GM23338 (cell line): Measurements from ENCODE around the gene LLGL2. TPM values are rescaled to one million over a fixed set of nuclear protein-coding genes. Genes with fewer than 3 reads are reported as not detected.

Experiments used
- ATAC-seq: fragments of 200-7000 bp; cut with Tn5 transposase; 3 replicates; pipeline ENCODE4 v1.9.1; 2020
- DNase-seq: peaks from one replicate; pipeline ENCODE4 v3.0.0-alpha.2; 2015; ENCODE audit warnings: low spot score
- H2AFZ ChIP-seq: fragments of 200-600 bp; sonication (generic); 2 replicates; pipeline ENCODE4 v1.8.0; 2016; ENCODE audit warnings: antibody characterized with exemption, mild to moderate bottlenecking, moderate library complexity
- H3F3A ChIP-seq: fragments of 200-600 bp; sonication (generic); replicated peaks from 2 replicates; pipeline ENCODE4 v1.8.0; 2017; ENCODE audit warnings: antibody characterized with exemption, mixed run types, low read depth
- H3K27ac ChIP-seq: fragments of 200-600 bp; sonication (generic); 2 replicates; pipeline ENCODE4 v1.6.1; 2016; ENCODE audit warnings: low read depth
- H3K27me3 ChIP-seq: fragments of 200-600 bp; sonication (generic); 2 replicates; pipeline ENCODE4 v1.8.0; 2016; ENCODE audit warnings: mild to moderate bottlenecking, mixed run types, moderate library complexity; ENCODE audit not compliant: insufficient read depth
- H3K36me3 ChIP-seq: fragments of 200-600 bp; sonication (generic); 2 replicates; pipeline ENCODE4 v1.8.0; 2016; ENCODE audit warnings: mild to moderate bottlenecking; ENCODE audit not compliant: insufficient read depth
- H3K4me1 ChIP-seq: fragments of 200-600 bp; sonication (generic); 2 replicates; pipeline ENCODE4 v1.8.0; 2016; ENCODE audit warnings: mild to moderate bottlenecking, moderate library complexity; ENCODE audit not compliant: insufficient read depth
- H3K4me2 ChIP-seq: fragments of 200-600 bp; sonication (generic); 2 replicates; pipeline ENCODE4 v1.7.1; 2017; ENCODE audit warnings: mixed run types
- H3K4me3 ChIP-seq: fragments of 200-600 bp; sonication (generic); 2 replicates; pipeline ENCODE4 v1.6.1; 2016; ENCODE audit warnings: mixed run types
- H3K79me2 ChIP-seq: fragments of 200-600 bp; sonication (generic); replicated peaks from 2 replicates; pipeline ENCODE4 v1.8.0; 2017; ENCODE audit warnings: mild to moderate bottlenecking; ENCODE audit not compliant: insufficient read depth
- H3K9me2 ChIP-seq: fragments of 200-600 bp; sonication (generic); 2 replicates; pipeline ENCODE4 v1.8.0; 2017; ENCODE audit not compliant: insufficient read depth
- H4K20me1 ChIP-seq: fragments of 200-600 bp; sonication (generic); replicated peaks from 2 replicates; pipeline ENCODE4 v1.8.0; 2017; ENCODE audit warnings: mild to moderate bottlenecking; ENCODE audit not compliant: insufficient read depth
- H3K27ac Mint-ChIP-seq: 2 replicates; pipeline ENCODE4 v1.8.0; 2020; ENCODE audit warnings: inconsistent platforms, mild to moderate bottlenecking, moderate library complexity, mixed read lengths
- H3K27me3 Mint-ChIP-seq: 3 replicates; pipeline ENCODE4 v1.8.0; 2022; ENCODE audit warnings: low read depth, mild to moderate bottlenecking, moderate library complexity, mixed read lengths, inconsistent platforms; ENCODE audit not compliant: insufficient read depth, poor library complexity
- H3K36me3 Mint-ChIP-seq: 3 replicates; pipeline ENCODE4 v1.8.0; 2021; ENCODE audit warnings: low read depth, mild to moderate bottlenecking, inconsistent platforms, moderate library complexity, mixed read lengths
- H3K4me1 Mint-ChIP-seq: 3 replicates; pipeline ENCODE4 v1.8.0; 2020; ENCODE audit warnings: mild to moderate bottlenecking, inconsistent platforms, mixed read lengths
- H3K4me3 Mint-ChIP-seq: 3 replicates; pipeline ENCODE4 v1.8.0; 2021; ENCODE audit warnings: moderate library complexity, mild to moderate bottlenecking, inconsistent platforms, mixed read lengths
- H3K9me3 Mint-ChIP-seq: 3 replicates; pipeline ENCODE4 v1.8.0; 2020; ENCODE audit warnings: moderate library complexity, mild to moderate bottlenecking, inconsistent platforms, mixed read lengths
- CREB1 ChIP-seq: fragments of 250-450 bp; sonication (Bioruptor Pico); IDR thresholded peaks from 2 replicates; pipeline ENCODE4 v1.5.0; 2020; ENCODE audit warnings: low read depth, mild to moderate bottlenecking, moderate library complexity
- CTCF ChIP-seq, 2 experiments: fragments of 200-600 bp in 1 of 2; sonication (generic) in 1 of 2; conservative IDR thresholded peaks; 2 replicates each; pipeline versions ENCODE4 v1.5.1 to v1.6.1; 2016 to 2017; ENCODE audit warnings: antibody characterized with exemption in 2 of 2, low read depth in 2 of 2, mild to moderate bottlenecking in 2 of 2, moderate library complexity in 1 of 2
- ETS1 ChIP-seq: IDR thresholded peaks from 2 replicates; pipeline ENCODE4 v1.6.1; 2016; ENCODE audit warnings: antibody characterized with exemption
- EZH2 ChIP-seq: fragments of 200-600 bp; sonication (generic); IDR thresholded peaks from one replicate; pipeline ENCODE4 v1.8.0; 2017; ENCODE audit warnings: antibody characterized with exemption, mild to moderate bottlenecking, low read depth; ENCODE audit not compliant: unreplicated experiment
- EZH2phosphoT487 ChIP-seq: fragments of 200-600 bp; sonication (generic); IDR thresholded peaks from one replicate; pipeline ENCODE4 v1.8.1; 2018; ENCODE audit warnings: antibody characterized with exemption; ENCODE audit not compliant: unreplicated experiment
- JUNB ChIP-seq: IDR thresholded peaks from one replicate; pipeline ENCODE4 v1.6.1; 2016; ENCODE audit warnings: antibody characterized with exemption; ENCODE audit not compliant: unreplicated experiment
- NANOG ChIP-seq: IDR thresholded peaks from 2 replicates; pipeline ENCODE4 v1.6.1; 2016; ENCODE audit warnings: antibody characterized with exemption, borderline replicate concordance
- POLR2AphosphoS5 ChIP-seq: IDR thresholded peaks from 2 replicates; pipeline ENCODE4 v1.6.1; 2016; ENCODE audit warnings: antibody characterized with exemption, low read depth
- REST ChIP-seq: IDR thresholded peaks from one replicate; pipeline ENCODE4 v1.6.1; 2018; ENCODE audit warnings: antibody characterized with exemption; ENCODE audit not compliant: unreplicated experiment
- STAT1 ChIP-seq: IDR thresholded peaks from one replicate; pipeline ENCODE4 v1.6.1; 2016; ENCODE audit warnings: antibody characterized with exemption; ENCODE audit not compliant: unreplicated experiment
- ZNF114 ChIP-seq: fragments of 250-450 bp; sonication (Bioruptor Pico); IDR thresholded peaks from 2 replicates; pipeline ENCODE4 v1.5.0; 2020; ENCODE audit warnings: mild to moderate bottlenecking, moderate library complexity
- ZNF331 ChIP-seq: fragments of 250-450 bp; sonication (Bioruptor Pico); IDR thresholded peaks from 2 replicates; pipeline ENCODE4 v1.5.0; 2020; ENCODE audit warnings: low read depth, mild to moderate bottlenecking, moderate library complexity
- ZNF462 ChIP-seq: fragments of 250-450 bp; sonication (Bioruptor Pico); IDR thresholded peaks from 2 replicates; pipeline ENCODE4 v1.5.0; 2020; ENCODE audit warnings: mild to moderate bottlenecking, moderate library complexity
- polyA plus RNA-seq: library from polyadenylated mRNA; unstranded; fragments of >200 nt; fragmentation: Nextera tagmentation; extraction: Ambion mirVana; gene quantifications from 2 replicates; pipeline ENCODE4 v1.2.1, GENCODE V29; 2016
- total RNA-seq: library from RNA; depleted of rRNA; stranded (reverse); fragments of >200 nt; shearing (Covaris generic); gene quantifications from 2 replicates; pipeline ENCODE4 v1.2.3, GENCODE V29; 2014

LLGL2 gene
- total and polyA plus RNA-seq, 2 experiments from 2014 or later: 62.5 to 78.5 TPM

- no peak overlapping the region for H3K4me3 Mint-ChIP-seq
Measured at GRCh38 chr17:75575197-75575596, 49.7 kb downstream of the LLGL2 start.

More at GRCh38 chr17:75575197-75575596, 49.7 kb downstream of the LLGL2 start:
- Mint-ChIP-seq H3K9me3 (0 out of 3 replicates have a peak, but pooled peaks cover 3% of the 10 kb centered on the region), H3K4me1 (peaks cover 3% of the 10 kb centered on the region; the same call in 2 of the 3 replicates), H3K36me3 (peaks cover 3% of the 10 kb centered on the region; the same call in 1 of the 3 replicates), H3K27ac (no peak overlapping the region), H3K27me3 (peaks cover 3% of the 10 kb centered on the region)
- H3K4me3 ChIP-seq: no peak overlapping the region
- no peaks in the 10 kb centered on the region for H3K79me2 ChIP-seq
- DNase-seq: no peak
- no peaks in the 10 kb centered on the region for H4K20me1 ChIP-seq
- no peak for ATAC-seq
- H3K9me2 ChIP-seq: no peaks in the 10 kb centered on the region
- TF ChIP-seq ETS1 (no peak), CTCF (conservative IDR thresholded peaks at IDR 0.05; ENCODE audit: low read depth in 2 of 2) (no peak), STAT1 (no peak), EZH2 (no peak), ZNF114 (no peak), ZNF331 (CRISPR knock-in tag) (no peak), REST (no peak), NANOG (no peak), EZH2phosphoT487 (no peak), CREB1 (no peak), POLR2AphosphoS5 (no peak), ZNF462 (CRISPR knock-in tag) (no peak), JUNB (no peak)
- H3K27me3 ChIP-seq: no peaks in the 10 kb centered on the region
- H2AFZ ChIP-seq: no peak overlapping the region
- H3K36me3 ChIP-seq: no peaks in the 10 kb centered on the region
- no peaks in the 10 kb centered on the region for H3F3A ChIP-seq
- no peak overlapping the region for H3K4me2 ChIP-seq
- no peaks in the 10 kb centered on the region for H3K4me1 ChIP-seq
- no peak overlapping the region for H3K27ac ChIP-seq
